ENCODE results near the gene UBE2H.

- TF ChIP-seq ZNF785 (tag by site-specific recombination; IDR thresholded peaks at IDR 0.05) (no peak; the same call in 1 of the 2 replicates), ZNF660 (tag by site-specific recombination; IDR thresholded peaks at IDR 0.05) (0 out of 2 replicates have a peak, but pooled peaks have one; percentile 45), ZNF24 (tag by site-specific recombination; IDR thresholded peaks at IDR 0.05) (peak; percentile 73), ZNF530 (tag by site-specific recombination; IDR thresholded peaks at IDR 0.05; ENCODE audit: low read depth) (no peak), PRDM1 (tag by site-specific recombination; IDR thresholded peaks at IDR 0.05) (no peak; the same call in 1 of the 2 replicates)
These were observed 127.4 kb downstream of the UBE2H start for GRCh38 chr7:129825209-129825970.

Measured in HEK293 (cell line).